Vagina (tissue), 2 donors: ENCODE measurements around the gene SSBP2.

Experiments used
- POLR2A ChIP-seq, 2 donors: fragments of 450-650 bp; IDR thresholded peaks; one replicate each; pipeline ENCODE4 v1.6.1; 2017; ENCODE audit warnings: antibody characterized with exemption in 2 of 2, mild to moderate bottlenecking in 2 of 2, moderate library complexity in 2 of 2
- TF ChIP-seq, protein P1 (sequence below), 3 experiments: fragments of 450-650 bp in 2 of 3; fragments of 200-600 bp in 1 of 3; sonication (generic) in 1 of 3; IDR thresholded peaks; one replicate each; pipeline ENCODE4 v1.5.1; 2017 to 2019; ENCODE audit warnings: antibody characterized with exemption in 3 of 3, mild to moderate bottlenecking in 2 of 3, moderate library complexity in 2 of 3

DNA sequence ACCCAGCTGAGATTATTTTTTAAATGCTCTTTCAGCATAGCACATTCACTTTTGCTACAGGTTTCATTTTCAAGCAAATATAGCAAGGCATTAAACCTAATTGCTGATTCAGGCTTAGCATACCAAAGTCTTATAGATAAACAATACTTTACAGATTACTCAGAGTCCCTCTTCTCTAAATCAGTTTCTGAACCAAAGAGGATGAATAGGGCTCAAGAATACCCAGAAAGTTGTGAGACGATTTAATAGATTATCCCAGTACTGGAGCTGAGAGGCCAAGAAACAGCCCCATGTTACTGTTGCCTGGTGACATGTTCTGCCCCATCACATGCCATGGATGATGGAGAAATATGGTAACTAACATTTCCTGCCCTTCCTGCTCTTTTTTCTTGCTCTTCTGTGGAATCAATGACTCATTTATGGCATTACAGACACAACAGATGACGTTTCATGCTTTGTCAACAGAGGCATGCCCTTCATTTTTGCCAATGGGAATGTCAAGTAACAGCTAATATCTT is 18.1 kb upstream of the SSBP2 start:
- TF ChIP-seq, protein P1, sequence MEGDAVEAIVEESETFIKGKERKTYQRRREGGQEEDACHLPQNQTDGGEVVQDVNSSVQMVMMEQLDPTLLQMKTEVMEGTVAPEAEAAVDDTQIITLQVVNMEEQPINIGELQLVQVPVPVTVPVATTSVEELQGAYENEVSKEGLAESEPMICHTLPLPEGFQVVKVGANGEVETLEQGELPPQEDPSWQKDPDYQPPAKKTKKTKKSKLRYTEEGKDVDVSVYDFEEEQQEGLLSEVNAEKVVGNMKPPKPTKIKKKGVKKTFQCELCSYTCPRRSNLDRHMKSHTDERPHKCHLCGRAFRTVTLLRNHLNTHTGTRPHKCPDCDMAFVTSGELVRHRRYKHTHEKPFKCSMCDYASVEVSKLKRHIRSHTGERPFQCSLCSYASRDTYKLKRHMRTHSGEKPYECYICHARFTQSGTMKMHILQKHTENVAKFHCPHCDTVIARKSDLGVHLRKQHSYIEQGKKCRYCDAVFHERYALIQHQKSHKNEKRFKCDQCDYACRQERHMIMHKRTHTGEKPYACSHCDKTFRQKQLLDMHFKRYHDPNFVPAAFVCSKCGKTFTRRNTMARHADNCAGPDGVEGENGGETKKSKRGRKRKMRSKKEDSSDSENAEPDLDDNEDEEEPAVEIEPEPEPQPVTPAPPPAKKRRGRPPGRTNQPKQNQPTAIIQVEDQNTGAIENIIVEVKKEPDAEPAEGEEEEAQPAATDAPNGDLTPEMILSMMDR (IDR thresholded peaks at IDR 0.05), result no peak
- no peak for TF ChIP-seq POLR2A (IDR thresholded peaks at IDR 0.05)
